SK-N-MC (cell line): ENCODE results near the gene CRYL1.

Experiments used
- DNase-seq: peaks from one replicate; pipeline ENCODE4 v3.0.0-alpha.2; 2011; ENCODE audit warnings: low read depth, low spot score
- H3K27ac ChIP-seq: fragments of 200-600 bp; sonication (generic); 2 replicates; pipeline ENCODE4 v1.5.1; 2016; ENCODE audit warnings: mixed run types
- H3K36me3 ChIP-seq: fragments of 200-600 bp; sonication (generic); 2 replicates; pipeline ENCODE4 v1.6.1; 2017; ENCODE audit warnings: antibody characterized with exemption, low read length, mixed read lengths; ENCODE audit not compliant: insufficient read depth
- H3K4me3 ChIP-seq: fragments of 200-600 bp; sonication (generic); 2 replicates; pipeline ENCODE4 v1.5.1; 2016
- H3K9ac ChIP-seq: fragments of 200-600 bp; sonication (generic); 2 replicates; pipeline ENCODE4 v1.8.0; 2017; ENCODE audit warnings: mixed run types, mixed read lengths; ENCODE audit not compliant: insufficient read length
- H3K9me3 ChIP-seq: fragments of 200-600 bp; sonication (generic); 2 replicates; pipeline ENCODE4 v1.6.1; 2017; ENCODE audit warnings: low read depth, mild to moderate bottlenecking, antibody characterized with exemption, low read length, moderate library complexity, mixed read lengths
- EZH2 ChIP-seq: fragments of 200-600 bp; sonication (generic); IDR thresholded peaks from one replicate; pipeline ENCODE4 v1.6.1; 2017; ENCODE audit warnings: antibody characterized with exemption
- FOXP2 ChIP-seq: optimal IDR thresholded peaks from 2 replicates; pipeline ENCODE3; 2011; ENCODE audit warnings: mild to moderate bottlenecking, moderate library complexity; ENCODE audit not compliant: insufficient read depth; ENCODE audit errors: extremely low read length, control extremely low read depth
- POLR2AphosphoS5 ChIP-seq: IDR thresholded peaks from 2 replicates; pipeline ENCODE4 v1.6.1; 2012; ENCODE audit warnings: mild to moderate bottlenecking, low read depth, low read length, borderline replicate concordance

The CRYL1 gene

DNA sequence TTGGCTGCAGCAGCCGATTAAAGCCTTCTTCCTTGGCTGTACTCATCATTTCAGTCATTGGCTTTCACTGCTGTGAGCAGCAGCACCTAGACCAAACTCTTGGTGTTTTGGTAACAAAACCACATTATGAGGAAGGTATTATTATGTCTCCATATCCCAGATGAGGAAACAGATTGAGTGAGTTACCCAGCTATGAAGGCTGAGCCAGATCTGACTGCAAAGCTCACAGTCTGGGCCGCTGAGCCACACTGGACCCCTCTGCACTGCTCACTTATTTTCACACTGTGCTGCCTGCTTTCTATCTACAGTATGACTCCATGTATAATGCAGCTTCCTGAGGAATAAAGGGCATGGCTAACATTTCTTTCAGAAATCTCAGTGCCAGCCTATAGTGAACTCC, 24.5 kb downstream of the CRYL1 start:
- TF ChIP-seq EZH2, result no peak
- no peak for TF ChIP-seq FOXP2
- no peak overlapping the region for H3K9ac ChIP-seq
- H3K27ac ChIP-seq, result no peak overlapping the region
- no peak overlapping the region for H3K4me3 ChIP-seq
- H3K36me3 ChIP-seq, result no peaks in the 10 kb centered on the region
- no peak for DNase-seq
- peaks cover 4% of the 10 kb centered on the region for H3K9me3 ChIP-seq

DNA sequence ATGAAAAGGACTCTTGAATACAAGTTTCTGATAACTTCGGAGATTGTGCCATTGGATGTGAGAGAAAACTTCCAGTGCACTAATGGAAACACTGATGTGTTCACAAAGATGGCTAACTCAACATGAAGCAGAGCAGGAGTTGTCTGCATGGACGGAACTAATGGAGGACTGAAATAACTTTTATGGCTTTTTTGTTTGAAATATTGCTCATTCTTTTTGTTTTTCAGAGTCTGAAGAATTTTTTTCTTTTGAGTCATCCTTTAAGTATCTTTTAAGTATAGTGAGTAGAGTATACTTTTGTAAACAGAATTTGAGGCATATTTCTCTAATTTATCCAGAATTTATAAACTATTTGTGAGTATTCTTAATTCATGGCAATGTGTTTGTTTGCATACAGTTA, 25.7 kb downstream of the CRYL1 start:
- no peak overlapping the region for H3K9ac ChIP-seq
- DNase-seq, result no peak
- TF ChIP-seq POLR2AphosphoS5, result no peak
- no peak for TF ChIP-seq FOXP2
- TF ChIP-seq EZH2, result no peak

DNA sequence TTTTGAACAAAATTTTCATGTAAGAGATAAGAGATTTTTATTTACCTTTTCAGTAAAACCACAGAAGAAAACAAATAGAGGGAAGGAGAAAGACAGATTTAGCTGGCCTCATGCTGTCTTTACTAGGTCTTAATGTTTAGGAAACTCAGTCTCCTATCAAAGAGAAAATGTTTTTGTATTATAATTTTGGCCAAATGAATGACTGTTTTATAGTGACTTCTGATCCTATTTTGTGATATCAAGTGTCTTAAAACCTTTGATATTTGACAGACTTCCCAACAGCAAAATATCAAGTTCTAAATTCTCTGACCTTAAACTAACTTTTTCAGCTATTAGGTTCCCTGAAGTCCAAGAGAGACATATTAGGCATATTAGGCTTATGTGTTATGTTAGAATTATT, 27.0 kb downstream of the CRYL1 start:
- no peak for TF ChIP-seq FOXP2
- TF ChIP-seq EZH2, result no peak
- no peak for TF ChIP-seq POLR2AphosphoS5
- no peak overlapping the region for H3K4me3 ChIP-seq
- peaks cover 4% of the 10 kb centered on the region for H3K9me3 ChIP-seq
- H3K36me3 ChIP-seq, result no peaks in the 10 kb centered on the region
- no peak overlapping the region for H3K27ac ChIP-seq
- DNase-seq, result no peak
- no peak overlapping the region for H3K9ac ChIP-seq

More for the DNA sequence above, 25.7 kb downstream of the CRYL1 start:
- Histone ChIP-seq H3K4me3 (no peak overlapping the region), H3K27ac (no peak overlapping the region), H3K9me3 (peaks cover 4% of the 10 kb centered on the region), H3K36me3 (no peaks in the 10 kb centered on the region)

DNA sequence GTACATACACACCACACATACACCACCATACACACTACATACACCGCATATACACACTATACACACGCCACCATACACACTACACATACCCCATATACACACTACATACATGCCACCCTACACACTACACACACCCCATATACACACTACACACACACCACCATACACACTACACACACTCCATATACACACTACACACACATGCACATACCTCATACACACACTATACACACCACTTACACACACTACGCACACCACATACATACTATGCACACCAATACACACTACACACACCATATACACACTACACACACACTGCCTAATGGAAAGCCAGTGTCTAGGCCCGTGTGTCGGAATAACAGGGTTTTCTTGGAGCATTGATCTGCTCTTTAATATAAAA, 27.5 kb downstream of the CRYL1 start:
- no peak overlapping the region for H3K4me3 ChIP-seq
- H3K27ac ChIP-seq, result no peak overlapping the region
- no peak for TF ChIP-seq POLR2AphosphoS5
- no peak overlapping the region for H3K9ac ChIP-seq
- H3K9me3 ChIP-seq, result peaks cover 4% of the 10 kb centered on the region
- DNase-seq, result no peak
- H3K36me3 ChIP-seq, result no peaks in the 10 kb centered on the region

DNA sequence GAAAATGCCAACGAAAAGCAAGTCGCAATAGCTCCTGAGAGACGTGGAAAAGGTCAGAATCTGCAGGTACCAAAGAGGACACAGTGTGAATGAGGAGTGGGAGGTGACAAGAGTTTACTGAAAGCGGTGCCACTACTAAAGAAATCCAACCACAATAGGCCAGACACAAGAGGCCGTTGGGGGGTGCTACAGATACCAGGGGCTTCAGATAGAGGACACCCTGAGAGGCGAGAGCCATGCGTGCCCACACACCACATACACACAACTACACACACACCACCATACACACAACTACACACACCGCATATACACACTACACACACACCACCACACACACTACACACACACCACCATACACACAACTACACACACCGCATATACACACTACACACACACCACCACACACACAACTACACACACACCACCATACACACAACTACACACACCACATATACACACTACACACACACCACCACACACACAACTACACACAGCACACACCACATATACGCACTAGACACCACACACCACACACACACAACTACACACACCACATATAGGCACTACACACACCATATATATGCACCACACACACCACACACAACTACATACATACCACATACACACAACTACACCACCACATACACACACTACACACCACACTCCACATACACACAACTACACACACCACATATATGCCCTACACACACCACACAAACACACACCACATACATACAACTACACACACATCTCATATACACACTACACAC, 28.5 kb downstream of the CRYL1 start:
- TF ChIP-seq EZH2, result no peak
- TF ChIP-seq POLR2AphosphoS5, result no peak
- no peak for TF ChIP-seq FOXP2
- H3K9me3 ChIP-seq, result peaks cover 4% of the 10 kb centered on the region

DNA sequence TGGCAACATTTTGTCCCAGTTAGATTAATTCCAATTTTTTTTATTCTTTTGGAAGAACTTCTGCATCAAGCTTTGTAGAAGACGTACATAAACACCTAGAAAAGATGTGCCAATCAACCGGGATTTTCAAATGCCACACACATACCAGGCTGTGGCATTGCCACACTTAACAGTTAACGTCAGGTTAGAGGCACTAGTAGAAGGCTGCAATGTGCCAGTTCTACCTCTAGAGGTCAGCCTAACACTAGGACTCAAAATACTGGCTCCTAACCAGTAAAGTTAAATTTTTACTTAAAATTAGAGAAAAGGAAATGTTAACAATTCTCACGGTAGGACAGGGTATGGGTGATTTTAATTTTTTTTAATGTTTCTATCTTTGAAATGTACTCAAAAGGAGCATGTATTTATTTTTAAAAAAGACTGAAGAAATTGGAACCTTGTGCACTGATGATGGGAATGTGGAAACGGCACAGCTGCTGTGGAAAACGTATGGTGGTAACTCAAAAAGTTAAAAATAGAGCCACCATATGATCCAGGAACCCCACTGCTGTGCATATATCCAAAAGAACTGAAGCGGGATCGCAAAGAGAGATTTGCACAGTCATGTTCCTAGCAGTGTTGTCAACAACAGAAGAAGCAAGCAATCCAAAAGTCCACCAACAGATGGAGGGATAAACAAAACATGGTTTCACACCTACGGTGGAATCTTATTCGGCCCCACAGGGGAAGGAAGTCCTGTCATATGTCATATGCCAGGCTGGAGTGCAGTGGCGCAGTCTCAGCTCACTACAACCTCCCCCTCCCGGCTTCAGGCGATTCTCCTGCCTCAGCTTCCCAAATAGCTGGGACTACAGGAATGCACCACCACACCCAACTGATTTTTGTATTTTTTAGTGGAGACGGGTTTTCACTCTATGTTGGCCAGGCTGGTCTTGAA, 30.3 kb downstream of the CRYL1 start:
- TF ChIP-seq FOXP2, result no peak
- no peak for TF ChIP-seq EZH2
- no peak for TF ChIP-seq POLR2AphosphoS5
- no peak overlapping the region for H3K9ac ChIP-seq
- peaks cover under 1% of the 10 kb centered on the region; the same call in 1 of the 2 replicates for H3K9me3 ChIP-seq
- H3K27ac ChIP-seq, result peak overlapping the region; percentile 48; the same call in 1 of the 2 replicates
- H3K36me3 ChIP-seq, result no peaks in the 10 kb centered on the region
- H3K4me3 ChIP-seq, result peak overlapping the region; percentile 27
- peak; percentile 69 for DNase-seq

More for the DNA sequence above, 28.5 kb downstream of the CRYL1 start:
- Histone ChIP-seq H3K36me3 (no peaks in the 10 kb centered on the region), H3K9ac (no peak overlapping the region), H3K4me3 (no peak overlapping the region), H3K27ac (no peak overlapping the region)
- no peak for DNase-seq

DNA sequence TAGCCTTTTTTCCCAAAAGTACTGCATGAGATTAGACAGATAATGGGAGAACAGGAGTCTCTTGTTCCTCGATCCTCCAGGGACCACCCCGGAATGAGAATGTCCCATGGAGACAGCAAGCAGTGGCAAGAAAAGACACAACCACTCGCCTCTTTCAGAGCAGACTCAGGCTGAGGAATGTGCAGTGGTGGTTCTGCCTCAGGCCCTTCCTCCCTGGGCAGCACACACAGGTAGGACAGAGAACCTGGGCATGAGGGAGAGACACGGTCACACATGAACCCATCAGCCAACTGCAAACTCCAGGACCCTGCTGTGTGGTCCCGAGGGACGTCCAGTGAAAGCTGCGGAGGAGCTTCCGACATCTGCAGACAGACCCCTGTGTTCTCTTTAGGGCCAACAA, 31.0 kb downstream of the CRYL1 start:
- Histone ChIP-seq H3K27ac (no peak overlapping the region), H3K9me3 (no peaks in the 10 kb centered on the region), H3K36me3 (no peaks in the 10 kb centered on the region), H3K4me3 (no peak overlapping the region), H3K9ac (no peak overlapping the region)
- DNase-seq, result no peak
- TF ChIP-seq EZH2, result no peak
- no peak for TF ChIP-seq FOXP2

DNA sequence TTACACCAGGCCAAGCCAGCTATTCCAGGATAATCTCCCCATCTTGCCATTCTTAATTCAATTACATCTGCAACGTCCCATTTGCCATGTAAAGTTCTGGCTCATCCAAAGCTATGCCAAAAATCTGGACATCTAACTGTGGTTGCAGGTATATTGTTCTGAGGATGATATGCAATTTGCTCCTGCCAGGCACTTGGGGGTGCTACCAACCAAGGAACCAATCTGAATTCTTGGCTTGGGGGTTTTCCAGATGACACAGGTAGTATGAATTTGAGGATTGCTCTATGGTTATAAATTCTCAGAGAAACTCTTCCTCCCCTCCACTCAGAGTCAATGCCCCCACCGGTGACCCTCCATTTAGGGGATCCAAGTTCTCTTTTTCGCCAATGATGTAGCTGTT, 33.0 kb downstream of the CRYL1 start:
- no peak for DNase-seq
- Histone ChIP-seq H3K4me3 (no peak overlapping the region), H3K36me3 (no peaks in the 10 kb centered on the region), H3K9me3 (no peaks in the 10 kb centered on the region), H3K9ac (no peak overlapping the region), H3K27ac (no peak overlapping the region)
- TF ChIP-seq FOXP2, result no peak
- no peak for TF ChIP-seq EZH2
- TF ChIP-seq POLR2AphosphoS5, result no peak

DNA sequence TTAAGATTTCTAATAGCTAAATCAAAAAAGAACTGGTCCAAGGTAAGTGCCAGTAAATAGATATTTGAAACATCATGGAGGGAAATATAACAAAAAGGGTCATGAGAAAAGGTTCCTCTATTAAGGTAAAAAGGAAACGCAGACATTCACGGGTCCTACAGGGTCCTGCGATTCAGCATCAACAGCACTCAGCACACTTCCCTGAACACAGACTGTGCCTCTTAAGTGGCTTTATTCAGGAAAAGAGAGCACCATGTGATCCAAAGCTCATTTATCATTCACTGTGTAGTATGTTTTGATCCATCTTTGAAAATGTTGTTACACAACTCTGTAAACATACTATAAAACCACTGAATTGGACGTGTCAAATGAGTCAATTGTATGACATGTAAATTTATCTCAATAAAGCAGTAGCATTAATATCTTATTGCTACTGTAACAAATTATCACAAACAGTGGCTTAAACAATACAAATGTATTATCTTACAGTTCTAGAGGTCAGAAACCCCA, 33.7 kb downstream of the CRYL1 start:
- Histone ChIP-seq H3K27ac (no peak overlapping the region), H3K4me3 (no peak overlapping the region), H3K36me3 (no peaks in the 10 kb centered on the region), H3K9ac (no peak overlapping the region), H3K9me3 (no peaks in the 10 kb centered on the region)
- DNase-seq, result no peak
- TF ChIP-seq POLR2AphosphoS5 (no peak), EZH2 (no peak), FOXP2 (no peak)
